H1 (cell line): ENCODE measurements around the gene ZDHHC19. TPM values are rescaled to one million over a fixed set of nuclear protein-coding genes. Genes with fewer than 3 reads are reported as not detected.

ENCODE experiments used
- CTCF ChIA-PET: fragments of 300-600 bp; sonication (Branson Sonifier 250); formaldehyde crosslinking; loops from one replicate; lab custom pipeline; 2021; ENCODE audit not compliant: partially characterized antibody; lab: Charles Lee
- POLR2A ChIA-PET: fragments of 300-600 bp; sonication (Branson Sonifier 250); formaldehyde crosslinking; loops from one replicate; lab custom pipeline; 2021; ENCODE audit warnings: inconsistent platforms; ENCODE audit not compliant: partially characterized antibody; lab: Charles Lee
- DNase-seq, 2 experiments: peaks; one replicate each; pipeline versions ENCODE4 v3.0.0 to v3.0.0-alpha.2; 2010 to 2022; ENCODE audit warnings: low spot score in 2 of 2, low read depth in 1 of 2, mixed read lengths in 1 of 2
- FAIRE-seq: peaks from 2 replicates; lab custom pipeline; 2011; peaks lifted over from hg19 to GRCh38; lab: Jason Lieb, UNC
- H2AFZ ChIP-seq: 2 replicates; pipeline ENCODE4 v1.8.1; 2012; ENCODE audit warnings: low read length, inconsistent platforms
- H2AK5ac ChIP-seq: 2 replicates; pipeline ENCODE4 v1.6.1; 2013; ENCODE audit warnings: low read depth, low read length
- H2BK120ac ChIP-seq: replicated peaks from 2 replicates; pipeline ENCODE3; 2013; ENCODE audit warnings: low read depth, low read length, inconsistent platforms
- H2BK12ac ChIP-seq: 2 replicates; pipeline ENCODE4 v1.6.1; 2013; ENCODE audit warnings: low read depth, low read length
- H2BK15ac ChIP-seq: 2 replicates; pipeline ENCODE4 v1.6.1; 2013; ENCODE audit warnings: low read length
- H2BK20ac ChIP-seq: 2 replicates; pipeline ENCODE4 v1.6.1; 2013; ENCODE audit warnings: low read length
- H2BK5ac ChIP-seq: 2 replicates; pipeline ENCODE4 v1.6.1; 2013; ENCODE audit warnings: low read depth, low read length
- H3K14ac ChIP-seq: 2 replicates; pipeline ENCODE4 v1.6.1; 2013; ENCODE audit warnings: inconsistent platforms; ENCODE audit not compliant: insufficient read length
- H3K18ac ChIP-seq: 2 replicates; pipeline ENCODE4 v1.6.1; 2013; ENCODE audit warnings: low read length; ENCODE audit errors: extremely low read depth
- H3K23ac ChIP-seq: 2 replicates; pipeline ENCODE4 v1.6.1; 2013; ENCODE audit warnings: inconsistent platforms; ENCODE audit not compliant: insufficient read length
- H3K23me2 ChIP-seq: 2 replicates; pipeline ENCODE4 v1.6.1; 2013; ENCODE audit warnings: low read depth, low read length
- H3K27ac ChIP-seq: 2 replicates; pipeline ENCODE4 v1.6.1; 2011; ENCODE audit warnings: low read depth, low read length, inconsistent platforms
- H3K27me3 ChIP-seq, 4 experiments: replicated peaks in 1 of 4; 1 replicate in 1 of 4; 2 replicates in 3 of 4; pipeline versions ENCODE4 v1.6.1 to v1.8.1; 2011 to 2013; ENCODE audit warnings: low read length in 3 of 4, mild to moderate bottlenecking in 3 of 4, inconsistent platforms in 2 of 4, mixed read lengths in 2 of 4, moderate library complexity in 1 of 4; ENCODE audit not compliant: control insufficient read depth in 3 of 4, insufficient read depth in 3 of 4; ENCODE audit errors: extremely low read depth in 1 of 4
- H3K36me3 ChIP-seq, 4 experiments: 2 replicates each; pipeline versions ENCODE4 v1.6.1 to v1.8.1; 2011 to 2013; ENCODE audit warnings: mild to moderate bottlenecking in 4 of 4, low read length in 3 of 4, moderate library complexity in 2 of 4, control low read depth in 1 of 4, inconsistent platforms in 1 of 4; ENCODE audit not compliant: insufficient read depth in 4 of 4, control insufficient read depth in 2 of 4
- H3K4ac ChIP-seq: replicated peaks from 2 replicates; pipeline ENCODE3; 2013; ENCODE audit warnings: low read length, low read depth, mixed read lengths, inconsistent platforms; ENCODE audit not compliant: insufficient read length
- H3K4me1 ChIP-seq, 4 experiments: replicated peaks in 1 of 4; 1 replicate in 1 of 4; 2 replicates in 3 of 4; pipeline versions ENCODE4 v1.6.1 to v1.8.1; 2011 to 2013; ENCODE audit warnings: low read length in 3 of 4, inconsistent platforms in 2 of 4, mixed read lengths in 1 of 4; ENCODE audit not compliant: insufficient read depth in 4 of 4, control insufficient read depth in 3 of 4
- H3K4me2 ChIP-seq, 2 experiments: 2 replicates each; pipeline versions ENCODE4 v1.6.1 to v1.8.1; 2011 to 2013; ENCODE audit warnings: low read depth in 2 of 2, low read length in 2 of 2, control low read depth in 1 of 2, inconsistent platforms in 1 of 2, mild to moderate bottlenecking in 1 of 2; ENCODE audit not compliant: insufficient read depth in 1 of 2
- H3K4me3 ChIP-seq, 4 experiments: fragments of 200-600, 300-600 bp in 1 of 4; sonication (generic), shearing (Covaris generic), sonication (Bioruptor Twin) in 1 of 4; 2 replicates each; pipeline versions ENCODE4 v1.5.1 to v1.8.1; 2011 to 2016; ENCODE audit warnings: low read length in 4 of 4, low read depth in 3 of 4, control low read depth in 2 of 4, inconsistent platforms in 2 of 4, mild to moderate bottlenecking in 2 of 4, mixed read lengths in 1 of 4, moderate library complexity in 1 of 4; ENCODE audit not compliant: insufficient read depth in 2 of 4; ENCODE audit errors: extremely low read depth in 1 of 4
- H3K56ac ChIP-seq: replicated peaks from 2 replicates; pipeline ENCODE3; 2013; ENCODE audit warnings: low read depth, mild to moderate bottlenecking, mixed read lengths, low read length, inconsistent platforms; ENCODE audit not compliant: insufficient read length
- H3K79me1 ChIP-seq: 2 replicates; pipeline ENCODE4 v1.6.1; 2013; ENCODE audit warnings: low read depth, low read length, control low read depth
- H3K79me2 ChIP-seq, 2 experiments: 2 replicates each; pipeline versions ENCODE4 v1.6.1 to v1.8.1; 2012 to 2013; ENCODE audit warnings: low read length in 2 of 2, mild to moderate bottlenecking in 2 of 2, inconsistent platforms in 1 of 2; ENCODE audit not compliant: insufficient read depth in 2 of 2, control insufficient read depth in 1 of 2
- H3K9ac ChIP-seq, 4 experiments: replicated peaks in 1 of 4; 1 replicate in 1 of 4; 2 replicates in 3 of 4; pipeline versions ENCODE4 v1.6.1 to v1.8.1; 2011 to 2013; ENCODE audit warnings: low read depth in 3 of 4, low read length in 3 of 4, control low read depth in 2 of 4, mild to moderate bottlenecking in 2 of 4, moderate library complexity in 2 of 4, inconsistent platforms in 1 of 4; ENCODE audit errors: extremely low read depth in 1 of 4
- H3K9me3 ChIP-seq, 2 experiments: 2 replicates each; pipeline versions ENCODE4 v1.6.1 to v1.8.1; 2012 to 2013; ENCODE audit warnings: mild to moderate bottlenecking in 2 of 2, moderate library complexity in 2 of 2, control low read depth in 1 of 2, inconsistent platforms in 1 of 2, low read depth in 1 of 2, low read length in 1 of 2, mixed read lengths in 1 of 2; ENCODE audit not compliant: insufficient read depth in 2 of 2
- H4K20me1 ChIP-seq, 2 experiments: replicated peaks in 1 of 2; 2 replicates each; pipeline versions ENCODE3 to v1.8.1; 2011 to 2013; ENCODE audit warnings: inconsistent platforms in 2 of 2, low read length in 2 of 2, mild to moderate bottlenecking in 1 of 2; ENCODE audit not compliant: insufficient read depth in 2 of 2, control insufficient read depth in 1 of 2
- H4K5ac ChIP-seq: 2 replicates; pipeline ENCODE4 v1.6.1; 2013; ENCODE audit warnings: low read length, low read depth, mixed read lengths, inconsistent platforms; ENCODE audit not compliant: insufficient read length
- H4K8ac ChIP-seq: 2 replicates; pipeline ENCODE4 v1.8.0; 2013; ENCODE audit warnings: mild to moderate bottlenecking, moderate library complexity, low read length, inconsistent platforms; ENCODE audit not compliant: insufficient read depth; ENCODE audit errors: extremely low read depth
- H4K91ac ChIP-seq: replicated peaks from 2 replicates; pipeline ENCODE3; 2013; ENCODE audit warnings: low read length, mixed read lengths, inconsistent platforms; ENCODE audit not compliant: insufficient read length
- POLR2AphosphoS5 ChIP-seq: IDR thresholded peaks from 2 replicates; pipeline ENCODE4 v1.6.1; 2011; ENCODE audit warnings: low read depth, low read length
- SP2 ChIP-seq: IDR thresholded peaks from 2 replicates; pipeline ENCODE4 v1.6.1; 2012; ENCODE audit warnings: mild to moderate bottlenecking, low read length, inconsistent platforms
- TAF1 ChIP-seq: IDR thresholded peaks from 2 replicates; pipeline ENCODE4 v1.6.1; 2011; ENCODE audit warnings: mild to moderate bottlenecking, low read depth, low read length
- TAF7 ChIP-seq: optimal IDR thresholded peaks from 2 replicates; pipeline ENCODE3; 2011; ENCODE audit warnings: low read depth, mild to moderate bottlenecking, inconsistent platforms, low read length, moderate library complexity, borderline replicate concordance
- WGBS, 2 experiments: shearing (Covaris generic) in 1 of 2; methylation state at CpG; one replicate each; pipeline versions ENCODE4 v1.1.6 to v1.1.7; 2013 to 2015; ENCODE audit warnings: low lambda C conversion rate in 2 of 2, mixed read lengths in 2 of 2, inconsistent platforms in 1 of 2, low coverage in 1 of 2, missing lambda C conversion rate in 1 of 2; ENCODE audit not compliant: insufficient replicate concordance in 2 of 2, insufficient coverage in 1 of 2, insufficient read length in 1 of 2; ENCODE audit errors: extremely low coverage in 1 of 2, missing lambda C conversion rate in 1 of 2; 5-methylcytosine and 5-hydroxymethylcytosine counted together
- polyA plus RNA-seq, 7 experiments: library from polyadenylated mRNA; depleted of rRNA in 3 of 7; stranded (reverse) in 5 of 7; unstranded in 2 of 7; fragments of >200 nt in 5 of 7; fragments of 200-250 nt in 2 of 7; gene quantifications; 1 replicate in 5 of 7; 2 replicates in 1 of 7; 4 replicates in 1 of 7; pipeline versions ENCODE4 v1.2.1 to v1.2.3, GENCODE V29; 2011 to 2013; ENCODE audit warnings: missing spikeins in 2 of 7, mixed read lengths in 2 of 7
- total RNA-seq: library from RNA; stranded (reverse); fragmentation: NEBNext Ultra II Directional; extraction: Animal tissue kit (Norgen Biotek cat#: 25700); gene quantifications from 2 replicates; pipeline ENCODE4 v1.2.1, GENCODE V29; 2021
- TF ChIP-seq, protein P1 (sequence below), 3 experiments: IDR thresholded peaks; 1 replicate in 2 of 3; 2 replicates in 1 of 3; pipeline versions ENCODE4 v1.5.1 to v1.6.1; 2011; ENCODE audit warnings: low read length in 3 of 3, mild to moderate bottlenecking in 3 of 3, inconsistent platforms in 2 of 3, low read depth in 1 of 3, moderate library complexity in 1 of 3; ENCODE audit not compliant: insufficient read depth in 1 of 3; ENCODE audit errors: control extremely low read depth in 1 of 3
- TF ChIP-seq, protein P2 (sequence below): IDR thresholded peaks from 2 replicates; pipeline ENCODE4 v1.6.1; 2011; ENCODE audit warnings: low read depth, mild to moderate bottlenecking, low read length; ENCODE audit not compliant: insufficient read depth

The ZDHHC19 gene
- total and polyA plus RNA-seq, 2 of the 8 experiments (the other 6 are each of a cell fraction or from before 2014, with no cell fraction given), result 2.5 to 4.1 TPM

DNA sequence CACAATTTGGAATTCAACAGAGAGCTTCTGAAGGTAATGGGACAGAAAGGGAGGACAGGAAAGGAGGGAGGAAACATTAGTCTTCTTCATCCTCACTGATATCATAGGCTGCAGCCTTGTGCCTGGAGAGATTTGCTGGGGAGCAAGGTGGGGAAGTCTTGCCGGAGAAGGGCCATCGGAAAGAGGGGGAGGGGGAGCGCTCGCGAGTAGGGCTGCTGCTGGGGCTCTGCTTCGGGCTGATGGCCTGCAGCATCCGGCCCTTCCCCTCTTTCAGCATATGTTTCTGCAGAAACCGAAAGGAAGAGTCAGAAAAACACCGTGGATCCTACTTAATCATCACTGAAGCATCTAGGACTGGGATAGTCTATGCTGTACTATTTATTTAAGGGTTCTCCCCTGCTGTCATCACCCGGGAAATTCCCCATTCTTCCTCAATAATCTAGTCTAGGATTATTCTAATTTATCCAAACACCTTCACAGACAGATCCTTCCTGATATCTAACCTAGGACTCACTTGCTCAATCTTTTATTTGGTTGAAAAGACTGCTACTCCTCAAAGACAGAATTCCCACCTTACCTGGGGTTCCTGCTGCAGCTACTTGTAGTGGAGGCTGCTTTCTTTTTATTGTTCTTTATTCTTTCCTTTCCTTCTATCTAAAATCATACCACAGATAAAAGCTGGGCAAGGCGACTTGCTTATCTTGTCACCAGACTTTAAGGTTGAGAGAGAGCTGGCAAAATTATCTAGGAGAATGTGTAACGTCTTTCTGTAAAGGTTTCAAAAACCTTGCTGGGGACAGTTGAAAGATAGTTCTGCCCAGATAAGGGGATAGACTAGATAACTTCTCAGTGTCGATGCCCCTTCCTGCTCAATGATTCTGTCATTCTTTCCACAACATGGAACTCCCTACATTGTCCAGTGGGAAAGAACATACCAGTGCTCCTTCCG lies 27.7 kb upstream of the ZDHHC19 start:
- Histone ChIP-seq H3K14ac (no peak overlapping the region), H2BK20ac (no peak overlapping the region), H4K8ac (no peak overlapping the region), H2BK5ac (no peak overlapping the region), H2AK5ac (no peak overlapping the region), H3K79me2 (no peaks in the 10 kb centered on the region), H3K56ac (no peak overlapping the region), H2BK15ac (no peak overlapping the region), H3K9me3 (no peaks in the 10 kb centered on the region), H2BK12ac (no peak overlapping the region), H4K5ac (no peak overlapping the region), H3K36me3 (peaks cover 0 to 29% (median 14%) of the 10 kb centered on the region in 4 experiments; a peak in 6 of 8 replicates), H3K4me1 (peaks cover 0 to 3% (median under 1%) of the 10 kb centered on the region in 4 experiments; a peak in 3 of 7 replicates), H3K79me1 (no peaks in the 10 kb centered on the region), H4K20me1 (no peaks in the 10 kb centered on the region), H3K23ac (no peak overlapping the region), H3K4me2 (no peak overlapping the region), H4K91ac (no peak overlapping the region), H3K4ac (no peak overlapping the region), H3K27me3 (no peaks in the 10 kb centered on the region), H2BK120ac (no peak overlapping the region), H2AFZ (no peak overlapping the region), H3K18ac (no peak overlapping the region), H3K27ac (no peak overlapping the region), H3K23me2 (no peaks in the 10 kb centered on the region), H3K4me3 (no peak overlapping the region), H3K9ac (no peak overlapping the region)
- FAIRE-seq (no peak), DNase-seq (no peak)
- CTCF ChIA-PET, result no interaction called here
- 86% methylated on average over 10 of the region's 14 CpGs; no CpG with 5 or more reads in 1 of the 2 experiments for WGBS, 2 experiments
- POLR2A ChIA-PET, result interaction anchor here (1.4 kb wide), 1 partner anchor 8 kb away, joined by 3 read pairs; no protein-coding TSS in a partner anchor
- TF ChIP-seq POLR2AphosphoS5 (no peak), TAF7 (no peak), SP2 (no peak), TAF1 (no peak)
- TF ChIP-seq, protein P1, sequence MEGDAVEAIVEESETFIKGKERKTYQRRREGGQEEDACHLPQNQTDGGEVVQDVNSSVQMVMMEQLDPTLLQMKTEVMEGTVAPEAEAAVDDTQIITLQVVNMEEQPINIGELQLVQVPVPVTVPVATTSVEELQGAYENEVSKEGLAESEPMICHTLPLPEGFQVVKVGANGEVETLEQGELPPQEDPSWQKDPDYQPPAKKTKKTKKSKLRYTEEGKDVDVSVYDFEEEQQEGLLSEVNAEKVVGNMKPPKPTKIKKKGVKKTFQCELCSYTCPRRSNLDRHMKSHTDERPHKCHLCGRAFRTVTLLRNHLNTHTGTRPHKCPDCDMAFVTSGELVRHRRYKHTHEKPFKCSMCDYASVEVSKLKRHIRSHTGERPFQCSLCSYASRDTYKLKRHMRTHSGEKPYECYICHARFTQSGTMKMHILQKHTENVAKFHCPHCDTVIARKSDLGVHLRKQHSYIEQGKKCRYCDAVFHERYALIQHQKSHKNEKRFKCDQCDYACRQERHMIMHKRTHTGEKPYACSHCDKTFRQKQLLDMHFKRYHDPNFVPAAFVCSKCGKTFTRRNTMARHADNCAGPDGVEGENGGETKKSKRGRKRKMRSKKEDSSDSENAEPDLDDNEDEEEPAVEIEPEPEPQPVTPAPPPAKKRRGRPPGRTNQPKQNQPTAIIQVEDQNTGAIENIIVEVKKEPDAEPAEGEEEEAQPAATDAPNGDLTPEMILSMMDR (IDR thresholded peaks at IDR 0.05; ENCODE audit: control extremely low read depth in 1 of 3, insufficient read depth in 1 of 3, low read depth in 1 of 3, low read length in 3 of 3), result no peak
- TF ChIP-seq, protein P2, sequence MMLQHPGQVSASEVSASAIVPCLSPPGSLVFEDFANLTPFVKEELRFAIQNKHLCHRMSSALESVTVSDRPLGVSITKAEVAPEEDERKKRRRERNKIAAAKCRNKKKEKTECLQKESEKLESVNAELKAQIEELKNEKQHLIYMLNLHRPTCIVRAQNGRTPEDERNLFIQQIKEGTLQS, result no peak
